HepG2 (cell line): ENCODE measurements around the gene NCOA5. TPM values are rescaled to one million over a fixed set of nuclear protein-coding genes. Genes with fewer than 3 reads are reported as not detected.

Source experiments
- BCL6 ChIP-seq: IDR thresholded peaks from 2 replicates; pipeline ENCODE4 v1.6.1; 2016; ENCODE audit warnings: missing genetic modification reagents, missing compliant biosample characterization
- BRF2 ChIP-seq: sonication (generic); formaldehyde crosslinking; IDR thresholded peaks from 2 replicates; pipeline ENCODE4 v1.8.1; 2022; ENCODE audit warnings: mild to moderate bottlenecking, missing genetic modification reagents
- EZH2 ChIP-seq: conservative IDR thresholded peaks from 2 replicates; pipeline ENCODE4 v1.6.1; 2012; ENCODE audit warnings: mild to moderate bottlenecking, low read depth, low read length, moderate library complexity
- FOXO1 ChIP-seq: sonication (generic); formaldehyde crosslinking; IDR thresholded peaks from 2 replicates; pipeline ENCODE4 v1.4.0; 2020; ENCODE audit warnings: missing genetic modification reagents
- FOXP4 ChIP-seq: sonication (generic); formaldehyde crosslinking; IDR thresholded peaks from 2 replicates; pipeline ENCODE4 v1.4.0; 2020; ENCODE audit warnings: missing genetic modification reagents
- JARID2 ChIP-seq: sonication (generic); formaldehyde crosslinking; IDR thresholded peaks from 2 replicates; pipeline ENCODE4 v1.8.1; 2023; ENCODE audit warnings: missing genetic modification reagents, inconsistent platforms; ENCODE audit not compliant: insufficient replicate concordance
- MAF1 ChIP-seq: sonication (generic); formaldehyde crosslinking; IDR thresholded peaks from 2 replicates; pipeline ENCODE4 v1.5.0; 2020; ENCODE audit warnings: missing genetic modification reagents, borderline replicate concordance
- ONECUT2 ChIP-seq: sonication (generic); formaldehyde crosslinking; IDR thresholded peaks from 2 replicates; pipeline ENCODE4 v1.4.0; 2020; ENCODE audit warnings: missing genetic modification reagents
- PLRG1 ChIP-seq: fragments of 450-650 bp; conservative IDR thresholded peaks from 2 replicates; pipeline ENCODE4 v1.6.1; 2016
- SMYD3 ChIP-seq: sonication (generic); formaldehyde crosslinking; IDR thresholded peaks from 2 replicates; pipeline ENCODE4 v1.8.1; 2023; ENCODE audit warnings: mild to moderate bottlenecking, missing genetic modification reagents
- SOX13 ChIP-seq, 3 experiments: fragments of 450-650 bp in 1 of 3; sonication (generic) in 1 of 3; formaldehyde crosslinking in 1 of 3; IDR thresholded peaks in 2 of 3; conservative IDR thresholded peaks in 1 of 3; 2 replicates each; pipeline versions ENCODE4 v1.5.0 to v1.6.1; 2016 to 2020; ENCODE audit warnings: antibody characterized with exemption in 1 of 3, mild to moderate bottlenecking in 1 of 3, missing compliant biosample characterization in 1 of 3, missing genetic modification reagents in 1 of 3, moderate library complexity in 1 of 3
- SRSF9 ChIP-seq: fragments of 200-400 bp; formaldehyde crosslinking; IDR thresholded peaks from 2 replicates; pipeline ENCODE4 v1.6.1; 2018; ENCODE audit warnings: borderline replicate concordance, mild to moderate bottlenecking, low read depth, low read length; ENCODE audit not compliant: insufficient read depth, poor library complexity, severe bottlenecking
- TAF15 ChIP-seq: fragments of 200-400 bp; formaldehyde crosslinking; IDR thresholded peaks from one replicate; pipeline ENCODE4 v1.6.1; 2018; ENCODE audit warnings: mild to moderate bottlenecking, low read depth, low read length; ENCODE audit not compliant: poor library complexity, severe bottlenecking
- TBL1XR1 ChIP-seq: fragments of 150-350 bp; IDR thresholded peaks from 2 replicates; pipeline ENCODE4 v1.6.1; 2014; ENCODE audit warnings: borderline replicate concordance, low read length; ENCODE audit not compliant: partially characterized antibody
- TBX2 ChIP-seq: sonication (generic); formaldehyde crosslinking; IDR thresholded peaks from 2 replicates; pipeline ENCODE4 v1.5.0; 2020; ENCODE audit warnings: missing genetic modification reagents, mild to moderate bottlenecking, borderline replicate concordance
- TCF7L2 ChIP-seq: IDR thresholded peaks from 2 replicates; pipeline ENCODE4 v1.6.1; 2011; ENCODE audit warnings: mild to moderate bottlenecking, low read depth, low read length, moderate library complexity
- ZBTB37 ChIP-seq: sonication (generic); formaldehyde crosslinking; IDR thresholded peaks from 2 replicates; pipeline ENCODE4 v1.4.0; 2020; ENCODE audit warnings: mild to moderate bottlenecking, missing genetic modification reagents
- ZFAT ChIP-seq: sonication (generic); formaldehyde crosslinking; conservative IDR thresholded peaks from 2 replicates; pipeline ENCODE4 v1.8.1; 2023; ENCODE audit warnings: missing genetic modification reagents, inconsistent platforms
- ZNF12 ChIP-seq: sonication (generic); formaldehyde crosslinking; IDR thresholded peaks from 2 replicates; pipeline ENCODE4 v1.5.0; 2020; ENCODE audit warnings: missing genetic modification reagents
- ZNF138 ChIP-seq: sonication (generic); formaldehyde crosslinking; IDR thresholded peaks from 2 replicates; pipeline ENCODE4 v1.5.0; 2020; ENCODE audit warnings: mild to moderate bottlenecking, low read depth, missing genetic modification reagents
- ZNF17 ChIP-seq: sonication (generic); formaldehyde crosslinking; IDR thresholded peaks from 2 replicates; pipeline ENCODE4 v1.5.0; 2020; ENCODE audit warnings: mild to moderate bottlenecking, missing genetic modification reagents
- ZNF546 ChIP-seq: sonication (generic); formaldehyde crosslinking; conservative IDR thresholded peaks from 2 replicates; pipeline ENCODE4 v1.8.1; 2023; ENCODE audit warnings: mild to moderate bottlenecking, missing genetic modification reagents
- ZNF660 ChIP-seq: sonication (generic); formaldehyde crosslinking; IDR thresholded peaks from 2 replicates; pipeline ENCODE4 v1.5.1; 2020; ENCODE audit warnings: mild to moderate bottlenecking, low read depth, missing genetic modification reagents, borderline replicate concordance
- ZNF7 ChIP-seq: IDR thresholded peaks from 2 replicates; pipeline ENCODE4 v1.6.1; 2016; ENCODE audit warnings: missing biosample characterization, missing genetic modification reagents
- ZNF816 ChIP-seq: sonication (generic); formaldehyde crosslinking; IDR thresholded peaks from 2 replicates; pipeline ENCODE4 v1.8.0; 2022; ENCODE audit warnings: missing genetic modification reagents, mild to moderate bottlenecking, borderline replicate concordance
- ZSCAN21 ChIP-seq: sonication (generic); formaldehyde crosslinking; IDR thresholded peaks from 2 replicates; pipeline ENCODE4 v1.8.0; 2022; ENCODE audit warnings: mild to moderate bottlenecking, missing genetic modification reagents, moderate library complexity, borderline replicate concordance
- ZSCAN30 ChIP-seq: sonication (generic); formaldehyde crosslinking; IDR thresholded peaks from 2 replicates; pipeline ENCODE4 v1.5.0; 2020; ENCODE audit warnings: mild to moderate bottlenecking, missing genetic modification reagents
- polyA plus RNA-seq, 8 experiments: library from polyadenylated mRNA; depleted of rRNA in 3 of 8; stranded (reverse) in 7 of 8; unstranded in 1 of 8; fragments of >200 nt; fragmentation: Illumina TruSeq in 4 of 8; extraction: Trizol in 4 of 8; gene quantifications; 2 replicates each; pipeline versions ENCODE4 v1.2.1 to v1.2.3, GENCODE V29; 2011 to 2016; ENCODE audit warnings: low read depth in 4 of 8, missing spikeins in 1 of 8, mixed read lengths in 1 of 8; ENCODE audit not compliant: insufficient read depth in 1 of 8
- total RNA-seq, 5 experiments: library from RNA; depleted of rRNA; stranded (reverse); fragments of >200 nt; fragmentation: Illumina TruSeq; extraction: Trizol; gene quantifications; 2 replicates each; pipeline ENCODE4 v1.2.3, GENCODE V29; 2016; ENCODE audit warnings: low read depth in 1 of 5

The NCOA5 gene
- total and polyA plus RNA-seq, 2 of the 13 experiments (the other 11 are each of a cell fraction or from before 2014, with no cell fraction given) = 16.5 to 28.4 TPM

DNA sequence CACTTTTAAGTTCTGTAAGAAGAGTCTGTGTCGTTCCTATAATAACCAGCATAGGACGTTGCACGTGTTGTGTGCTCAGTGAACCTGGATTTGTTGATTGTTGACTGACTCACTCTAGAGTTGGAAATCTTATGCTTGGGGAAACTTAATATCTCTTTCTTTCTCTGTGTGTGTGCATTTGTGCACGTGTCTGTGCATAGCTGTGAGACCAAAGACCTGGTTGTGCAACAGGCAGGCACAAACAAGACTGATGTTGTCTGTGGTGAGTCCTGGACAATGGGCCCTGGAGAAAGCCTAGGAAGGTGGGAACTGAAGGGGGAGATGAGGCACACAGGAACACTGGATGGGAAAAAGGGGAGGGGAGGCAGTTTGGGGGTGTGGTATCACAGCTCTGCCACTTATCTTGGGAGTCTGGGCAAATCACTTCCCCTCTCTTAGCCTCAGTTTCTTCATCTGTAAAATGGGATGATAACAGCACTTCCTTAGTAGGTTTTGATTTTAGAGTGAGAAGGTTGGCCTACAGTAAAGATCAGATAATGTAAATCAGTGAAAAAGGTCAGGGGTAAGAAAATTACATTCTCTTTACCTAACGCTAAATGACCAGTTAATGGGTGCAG is 36.8 kb upstream of the NCOA5 start (continued):
- TF ChIP-seq ZSCAN21 (no peak), BRF2 (CRISPR knock-in tag) (no peak), ZNF12 (CRISPR knock-in tag) (peak; percentile 56), ZBTB37 (no peak), TBL1XR1 (no peak), BCL6 (CRISPR knock-in tag) (peak; percentile 41; the same call in 1 of the 2 replicates), ZNF7 (no peak), ZSCAN30 (no peak), ONECUT2 (CRISPR knock-in tag) (no peak), TAF15 (no peak), SRSF9 (no peak), ZNF17 (CRISPR knock-in tag) (no peak), SOX13 (IDR thresholded peaks at IDR 0.05) (0 out of 2 replicates have a peak, but pooled peaks have one; percentile 57), SOX13 (CRISPR knock-in tag; conservative IDR thresholded peaks at IDR 0.05 in 1 of 2, IDR thresholded peaks at IDR 0.05 in 1 of 2) (peak in 1 of 2 experiments; percentile 81; a peak in 2 of 4 replicates), ZNF660 (no peak), JARID2 (CRISPR knock-in tag) (no peak), TBX2 (peak; percentile 36; the same call in 1 of the 2 replicates), SMYD3 (CRISPR knock-in tag) (no peak), TCF7L2 (no peak), ZNF138 (CRISPR knock-in tag) (no peak), ZFAT (CRISPR knock-in tag) (no peak), MAF1 (CRISPR knock-in tag) (no peak), EZH2 (no peak), ZNF546 (CRISPR knock-in tag) (no peak), FOXO1 (CRISPR knock-in tag) (peak; percentile 55; the same call in 1 of the 2 replicates), FOXP4 (CRISPR knock-in tag) (peak; percentile 47; the same call in 1 of the 2 replicates), PLRG1 (no peak), ZNF816 (CRISPR knock-in tag) (no peak)
